ENCODE data around the gene KIFAP3.

GRCh38 chr1:169995993-169996392, 78.5 kb downstream of the KIFAP3 start:
- TF ChIP-seq CTCF (IDR thresholded peaks at IDR 0.05) = no peak
- no peak for TF ChIP-seq ZFX (IDR thresholded peaks at IDR 0.05; ENCODE audit: borderline replicate concordance)
